ENCODE data around the gene KYNU. TPM values are rescaled to one million over a fixed set of nuclear protein-coding genes. Genes with fewer than 3 reads are reported as not detected.

The KYNU gene
- total and polyA plus RNA-seq, 8 donors = 0.12 to 2.6 (median 0.53) TPM

DNA sequence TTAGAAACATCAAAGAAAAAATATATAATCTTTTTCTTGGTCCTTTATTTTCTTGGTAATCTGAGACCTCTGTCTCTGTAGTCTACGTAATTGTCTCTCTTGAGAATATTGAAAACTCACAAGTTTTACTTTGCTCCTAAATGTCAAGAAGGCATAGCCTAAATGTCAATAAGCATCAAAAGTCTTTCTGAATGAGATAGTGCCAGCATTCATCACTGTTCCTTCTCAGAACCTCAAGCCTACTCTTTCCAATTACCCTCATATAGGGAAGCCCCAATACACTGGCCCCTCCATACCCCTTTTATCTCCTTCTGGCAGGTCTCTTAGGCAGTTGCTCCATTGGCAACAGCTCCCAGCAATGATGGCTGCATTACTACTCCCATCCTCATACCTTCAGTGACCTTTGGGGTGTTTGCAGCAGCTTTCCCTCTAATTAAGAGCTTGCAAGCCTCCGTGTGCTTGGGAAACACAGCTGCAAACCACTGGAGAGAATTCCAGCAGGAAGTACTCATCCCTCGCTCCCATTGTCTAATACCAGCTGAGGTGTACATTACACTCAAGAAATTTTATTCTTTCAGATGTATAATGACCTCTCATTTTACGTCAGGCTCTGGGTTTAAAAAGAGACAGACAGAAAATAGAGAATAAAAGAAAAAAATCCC, 95.8 kb downstream of the KYNU start:
- 70 to 81% methylated on average over 4 of the region's 4 CpGs for WGBS, 2 donors
- intact Hi-C loops (cut with DNase I) = no loop called here

DNA sequence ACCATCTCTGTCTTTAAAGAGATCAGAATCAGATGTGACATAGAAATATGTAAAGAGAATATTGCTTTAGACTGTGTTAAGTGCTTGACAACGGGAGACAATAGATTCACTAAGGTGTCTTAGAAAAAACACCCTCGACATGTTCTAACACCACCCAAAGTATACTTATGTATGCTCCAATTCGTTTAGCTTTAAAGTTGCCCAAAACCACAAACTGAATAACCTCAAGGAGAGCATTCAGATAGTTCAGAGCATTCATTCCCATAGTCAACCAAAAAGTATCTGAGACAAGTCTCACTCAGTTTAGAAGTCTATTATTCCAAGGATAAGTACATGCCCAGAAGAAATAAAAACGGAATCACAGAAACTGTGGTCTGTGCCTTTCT, 96.4 kb downstream of the KYNU start:
- DNase-seq = no peak
- TF ChIP-seq, protein P1, sequence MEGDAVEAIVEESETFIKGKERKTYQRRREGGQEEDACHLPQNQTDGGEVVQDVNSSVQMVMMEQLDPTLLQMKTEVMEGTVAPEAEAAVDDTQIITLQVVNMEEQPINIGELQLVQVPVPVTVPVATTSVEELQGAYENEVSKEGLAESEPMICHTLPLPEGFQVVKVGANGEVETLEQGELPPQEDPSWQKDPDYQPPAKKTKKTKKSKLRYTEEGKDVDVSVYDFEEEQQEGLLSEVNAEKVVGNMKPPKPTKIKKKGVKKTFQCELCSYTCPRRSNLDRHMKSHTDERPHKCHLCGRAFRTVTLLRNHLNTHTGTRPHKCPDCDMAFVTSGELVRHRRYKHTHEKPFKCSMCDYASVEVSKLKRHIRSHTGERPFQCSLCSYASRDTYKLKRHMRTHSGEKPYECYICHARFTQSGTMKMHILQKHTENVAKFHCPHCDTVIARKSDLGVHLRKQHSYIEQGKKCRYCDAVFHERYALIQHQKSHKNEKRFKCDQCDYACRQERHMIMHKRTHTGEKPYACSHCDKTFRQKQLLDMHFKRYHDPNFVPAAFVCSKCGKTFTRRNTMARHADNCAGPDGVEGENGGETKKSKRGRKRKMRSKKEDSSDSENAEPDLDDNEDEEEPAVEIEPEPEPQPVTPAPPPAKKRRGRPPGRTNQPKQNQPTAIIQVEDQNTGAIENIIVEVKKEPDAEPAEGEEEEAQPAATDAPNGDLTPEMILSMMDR (IDR thresholded peaks at IDR 0.05) = no peak
- ATAC-seq = no peak
- Histone ChIP-seq H3K27me3 (no peaks in the 10 kb centered on the region), H3K4me3 (no peak overlapping the region), H3K4me1 (no peaks in the 10 kb centered on the region), H3K9me3 (no peaks in the 10 kb centered on the region), H3K27ac (no peak overlapping the region), H3K36me3 (no peaks in the 10 kb centered on the region)
- WGBS, 2 donors = 38 to 46% methylated on average over 4 of the region's 4 CpGs
- FAIRE-seq = no peak
- intact Hi-C loops (cut with DNase I) = no loop called here

More for the DNA sequence above, 95.8 kb downstream of the KYNU start:
- ATAC-seq (no peak), DNase-seq (no peak), FAIRE-seq (no peak)
- Histone ChIP-seq H3K4me1 (no peaks in the 10 kb centered on the region), H3K36me3 (no peaks in the 10 kb centered on the region), H3K27me3 (no peaks in the 10 kb centered on the region), H3K27ac (no peak overlapping the region), H3K4me3 (no peak overlapping the region), H3K9me3 (no peaks in the 10 kb centered on the region)
- TF ChIP-seq, protein P1 (IDR thresholded peaks at IDR 0.05) = no peak

DNA sequence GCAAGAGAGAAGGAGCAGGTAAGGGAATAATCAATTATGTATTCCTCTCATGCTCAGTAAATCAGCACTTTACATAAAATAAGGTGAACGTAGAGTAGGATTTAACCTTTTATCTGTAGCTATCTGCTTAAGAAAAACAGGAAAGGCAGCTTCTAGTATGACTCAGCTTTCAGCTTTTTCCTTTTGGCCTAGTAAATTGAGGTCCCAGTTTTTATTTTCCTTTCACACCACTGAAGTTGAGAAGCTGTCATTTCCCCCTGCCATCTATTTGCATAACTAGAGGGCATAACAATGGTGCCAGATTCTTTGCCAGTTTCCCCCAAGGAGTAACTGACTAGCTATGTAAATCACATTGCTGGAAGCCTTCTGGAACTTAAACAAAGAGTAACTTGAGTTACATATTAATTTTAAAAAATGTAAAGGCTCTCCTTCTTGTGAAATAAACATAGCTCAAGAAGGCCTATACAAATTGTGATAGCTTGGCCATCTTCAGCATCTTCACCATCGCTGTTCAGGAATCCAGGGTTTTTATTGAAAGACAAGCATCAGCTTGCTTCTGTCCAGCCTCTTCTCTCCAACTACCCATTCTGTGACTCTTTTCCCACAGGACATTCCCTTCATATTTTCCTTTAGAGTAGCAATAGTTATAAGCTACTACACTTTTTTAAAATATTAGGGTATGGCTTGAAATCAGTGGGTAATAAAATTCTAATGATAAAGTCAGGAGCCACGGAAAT, 97.0 kb downstream of the KYNU start:
- DNase-seq (no peak), FAIRE-seq (no peak), ATAC-seq (peak in 3 of 4 donors; percentile 21 to 51 (median 50))
- Histone ChIP-seq H3K27ac (no peak overlapping the region), H3K9me3 (no peaks in the 10 kb centered on the region), H3K36me3 (no peaks in the 10 kb centered on the region), H3K4me1 (no peaks in the 10 kb centered on the region), H3K4me3 (no peak overlapping the region), H3K27me3 (no peaks in the 10 kb centered on the region)
- TF ChIP-seq, protein P1 (IDR thresholded peaks at IDR 0.05) = no peak
- intact Hi-C loops (cut with DNase I) = no loop called here
- 60 to 61% methylated on average over 3 of the region's 3 CpGs for WGBS, 2 donors

DNA sequence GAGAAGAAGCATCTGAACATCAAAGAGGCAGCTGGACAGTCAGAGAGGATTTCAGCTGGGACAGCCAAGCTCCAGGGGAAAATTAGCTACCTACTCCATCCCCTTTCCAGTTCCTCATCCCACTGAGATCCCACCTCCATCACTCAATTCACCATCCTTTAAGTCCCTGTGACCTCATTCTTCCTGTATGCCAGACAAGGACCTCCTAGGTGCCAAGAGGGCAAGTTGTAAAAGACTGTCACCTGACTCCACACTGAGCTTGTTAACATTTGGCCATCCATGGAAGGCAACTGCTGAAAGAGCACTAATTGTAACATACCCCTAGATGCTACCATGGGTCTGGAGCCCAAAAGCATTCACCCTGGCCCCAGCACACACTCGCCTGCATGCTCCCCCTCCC, 97.8 kb downstream of the KYNU start:
- H3K4me3 ChIP-seq = no peak overlapping the region
- H3K27ac ChIP-seq = no peak overlapping the region
- no peaks in the 10 kb centered on the region for H3K9me3 ChIP-seq
- WGBS, 2 donors = 66 to 83% methylated on average over 1 of the region's 1 CpG
- DNase-seq = no peak
- no peaks in the 10 kb centered on the region for H3K4me1 ChIP-seq
- no peak for FAIRE-seq
- TF ChIP-seq, protein P1 (IDR thresholded peaks at IDR 0.05) = no peak
- H3K27me3 ChIP-seq = no peaks in the 10 kb centered on the region
- no peak for ATAC-seq
- intact Hi-C loops (cut with DNase I) = no loop called here
- no peaks in the 10 kb centered on the region for H3K36me3 ChIP-seq
